Activated T-cell treated with anti-CD3 and anti-CD28 coated beads, Interleukin-2, amount 50 U/mL, for 1 hour (primary cell): ENCODE measurements around the gene DYNLL2.
"Not testable (repeated sequence)": the region's sequence is repeated elsewhere in the genome, so short reads cannot be mapped to it uniquely, and the experiment has no call there.

Source experiments
- DNase-seq: peaks from one replicate; pipeline ENCODE4 v3.0.0-alpha.2; 2020

DYNLL2 gene

GRCh38 chr17:58073266-58073665 is 10.0 kb upstream of the DYNLL2 start:
- not testable (repeated sequence) for DNase-seq

GRCh38 chr17:58074406-58074805 is 8.8 kb upstream of the DYNLL2 start:
- not testable (repeated sequence) for DNase-seq

- DNase-seq = no peak
Observed at GRCh38 chr17:58079300-58080033, 3.8 kb upstream of the DYNLL2 start.

- no peak for DNase-seq
Observed at GRCh38 chr17:58081646-58082340, 1.4 kb upstream of the DYNLL2 start.

- DNase-seq = no peak
Observed at GRCh38 chr17:58082341-58082869, 814 bp upstream of the DYNLL2 start.

- DNase-seq = peak; percentile 68
Observed at GRCh38 chr17:58083491-58084316, 485 bp downstream of the DYNLL2 start.

- peak; percentile 49 for DNase-seq
Observed at GRCh38 chr17:58084317-58084981, 1.2 kb downstream of the DYNLL2 start.

GRCh38 chr17:58085039-58085715 is 2.0 kb downstream of the DYNLL2 start:
- no peak for DNase-seq

- no peak for DNase-seq
Observed at GRCh38 chr17:58086953-58087352, 3.7 kb downstream of the DYNLL2 start.

GRCh38 chr17:58088624-58089023 is 5.4 kb downstream of the DYNLL2 start:
- DNase-seq = no peak

- DNase-seq = no peak
Observed at GRCh38 chr17:58089111-58089510, 5.9 kb downstream of the DYNLL2 start.

- DNase-seq = no peak
Observed at GRCh38 chr17:58091024-58091567, 7.9 kb downstream of the DYNLL2 start.

GRCh38 chr17:58092101-58092796 is 9.0 kb downstream of the DYNLL2 start:
- DNase-seq = no peak

- DNase-seq = no peak
Observed at GRCh38 chr17:58092797-58093385, 9.7 kb downstream of the DYNLL2 start.

GRCh38 chr17:58094118-58094517 is 10.9 kb downstream of the DYNLL2 start:
- DNase-seq = no peak

GRCh38 chr17:58096892-58097291 is 13.7 kb downstream of the DYNLL2 start:
- DNase-seq = no peak

GRCh38 chr17:58097384-58098088 is 14.3 kb downstream of the DYNLL2 start:
- DNase-seq = no peak

GRCh38 chr17:58100506-58100905 is 17.3 kb downstream of the DYNLL2 start:
- no peak for DNase-seq

GRCh38 chr17:58101898-58102297 is 18.7 kb downstream of the DYNLL2 start:
- not testable (repeated sequence) for DNase-seq

- DNase-seq = no peak
Observed at GRCh38 chr17:58105093-58105492, 21.9 kb downstream of the DYNLL2 start.
